Right hindlimb (tissue), 1 donor: ENCODE measurements around the gene C6orf47.

Experiments used
- DNase-seq: peaks from one replicate; pipeline ENCODE4 v3.0.0-alpha.2; 2018

The C6orf47 gene

DNA sequence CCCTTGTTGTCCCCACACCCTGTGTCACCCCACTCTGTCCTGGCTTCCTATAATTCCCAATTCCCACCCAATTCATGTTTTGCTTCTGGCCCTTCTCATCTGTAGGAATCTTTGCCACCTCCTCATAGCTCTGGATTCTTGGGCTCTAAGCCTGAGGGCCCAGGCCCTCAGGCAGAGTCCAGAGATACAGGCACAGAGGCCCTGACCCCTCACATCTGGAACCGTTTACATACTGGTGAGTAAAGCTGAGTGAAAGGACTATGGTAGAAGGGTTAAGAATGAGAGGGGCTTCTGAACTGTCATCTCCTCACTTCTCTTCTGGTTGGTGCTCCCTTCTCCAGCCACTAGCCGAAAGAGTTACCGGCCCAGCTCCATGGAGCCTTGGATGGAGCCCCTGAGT, 26.4 kb downstream of the C6orf47 start:
- DNase-seq = no peak

DNA sequence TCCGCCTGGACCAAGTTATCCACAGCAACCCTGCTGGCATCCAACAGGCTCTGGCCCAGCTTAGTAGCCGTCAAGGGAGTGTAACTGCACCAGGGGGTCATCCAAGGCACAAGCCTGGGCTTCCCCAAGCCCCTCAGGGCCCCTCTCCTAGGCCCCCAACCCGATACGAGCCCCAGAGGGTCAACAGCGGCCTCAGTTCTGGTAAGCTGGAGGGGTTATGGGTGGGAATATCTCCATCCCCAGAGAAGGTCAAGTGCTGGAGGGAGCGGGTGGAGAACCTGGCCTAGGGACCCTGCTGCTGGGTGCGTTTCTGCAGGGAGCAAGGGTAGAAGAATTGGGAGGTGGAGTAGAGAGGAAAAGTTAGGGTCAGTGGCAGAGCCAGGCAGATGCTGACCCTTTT, 27.1 kb downstream of the C6orf47 start:
- DNase-seq = no peak

DNA sequence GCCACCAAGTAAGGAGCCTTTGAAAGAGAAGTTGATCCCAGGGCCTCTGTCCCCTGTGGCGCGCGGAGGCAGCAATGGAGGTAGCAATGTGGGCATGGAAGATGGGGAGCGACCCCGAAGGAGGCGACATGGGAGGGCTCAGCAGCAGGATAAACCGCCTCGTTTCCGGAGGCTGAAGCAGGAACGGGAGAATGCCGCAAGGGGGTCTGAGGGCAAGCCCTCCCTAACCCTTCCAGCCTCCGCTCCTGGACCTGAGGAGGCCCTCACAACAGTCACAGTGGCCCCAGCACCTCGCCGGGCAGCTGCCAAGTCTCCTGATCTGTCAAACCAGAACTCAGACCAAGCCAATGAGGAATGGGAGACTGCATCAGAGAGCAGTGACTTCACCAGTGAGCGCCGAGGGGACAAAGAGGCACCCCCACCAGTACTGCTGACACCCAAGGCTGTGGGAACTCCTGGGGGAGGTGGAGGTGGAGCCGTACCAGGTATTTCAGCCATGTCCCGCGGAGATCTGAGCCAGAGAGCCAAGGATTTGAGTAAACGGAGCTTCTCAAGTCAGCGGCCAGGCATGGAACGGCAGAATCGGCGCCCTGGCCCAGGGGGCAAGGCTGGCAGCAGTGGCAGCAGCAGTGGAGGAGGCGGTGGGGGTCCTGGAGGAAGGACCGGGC, 28.2 kb downstream of the C6orf47 start:
- DNase-seq = no peak

DNA sequence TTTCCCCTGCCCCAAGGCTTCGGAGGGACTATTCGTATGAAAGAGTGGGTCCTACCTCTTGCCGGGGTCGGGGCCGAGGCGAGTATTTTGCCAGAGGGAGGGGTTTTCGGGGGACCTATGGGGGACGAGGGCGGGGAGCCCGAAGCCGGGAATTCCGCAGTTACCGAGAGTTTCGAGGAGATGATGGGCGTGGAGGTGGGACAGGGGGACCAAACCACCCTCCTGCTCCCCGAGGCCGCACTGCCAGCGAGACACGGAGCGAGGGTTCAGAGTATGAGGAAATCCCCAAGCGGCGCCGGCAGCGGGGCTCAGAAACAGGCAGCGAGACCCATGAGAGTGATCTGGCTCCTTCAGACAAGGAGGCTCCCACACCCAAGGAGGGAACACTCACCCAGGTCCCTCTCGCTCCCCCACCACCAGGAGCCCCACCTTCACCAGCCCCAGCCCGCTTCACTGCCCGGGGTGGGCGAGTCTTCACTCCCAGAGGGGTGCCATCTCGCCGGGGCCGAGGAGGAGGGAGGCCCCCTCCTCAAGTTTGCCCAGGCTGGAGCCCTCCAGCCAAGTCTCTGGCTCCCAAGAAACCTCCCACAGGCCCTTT, 28.8 kb downstream of the C6orf47 start:
- no peak for DNase-seq

DNA sequence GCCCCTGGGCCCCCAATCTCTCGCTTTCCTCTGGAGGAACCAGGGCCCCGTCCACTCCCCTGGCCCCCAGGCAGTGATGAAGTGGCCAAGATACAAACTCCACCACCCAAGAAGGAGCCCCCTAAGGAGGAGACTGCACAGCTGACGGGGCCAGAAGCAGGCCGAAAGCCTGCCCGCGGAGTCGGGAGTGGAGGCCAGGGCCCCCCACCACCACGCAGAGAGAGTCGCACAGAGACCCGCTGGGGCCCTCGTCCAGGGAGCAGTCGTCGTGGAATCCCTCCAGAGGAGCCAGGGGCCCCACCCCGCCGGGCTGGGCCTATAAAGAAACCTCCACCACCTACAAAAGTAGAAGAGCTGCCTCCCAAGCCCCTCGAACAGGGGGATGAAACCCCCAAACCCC, 29.4 kb downstream of the C6orf47 start:
- DNase-seq = peak; percentile 20

DNA sequence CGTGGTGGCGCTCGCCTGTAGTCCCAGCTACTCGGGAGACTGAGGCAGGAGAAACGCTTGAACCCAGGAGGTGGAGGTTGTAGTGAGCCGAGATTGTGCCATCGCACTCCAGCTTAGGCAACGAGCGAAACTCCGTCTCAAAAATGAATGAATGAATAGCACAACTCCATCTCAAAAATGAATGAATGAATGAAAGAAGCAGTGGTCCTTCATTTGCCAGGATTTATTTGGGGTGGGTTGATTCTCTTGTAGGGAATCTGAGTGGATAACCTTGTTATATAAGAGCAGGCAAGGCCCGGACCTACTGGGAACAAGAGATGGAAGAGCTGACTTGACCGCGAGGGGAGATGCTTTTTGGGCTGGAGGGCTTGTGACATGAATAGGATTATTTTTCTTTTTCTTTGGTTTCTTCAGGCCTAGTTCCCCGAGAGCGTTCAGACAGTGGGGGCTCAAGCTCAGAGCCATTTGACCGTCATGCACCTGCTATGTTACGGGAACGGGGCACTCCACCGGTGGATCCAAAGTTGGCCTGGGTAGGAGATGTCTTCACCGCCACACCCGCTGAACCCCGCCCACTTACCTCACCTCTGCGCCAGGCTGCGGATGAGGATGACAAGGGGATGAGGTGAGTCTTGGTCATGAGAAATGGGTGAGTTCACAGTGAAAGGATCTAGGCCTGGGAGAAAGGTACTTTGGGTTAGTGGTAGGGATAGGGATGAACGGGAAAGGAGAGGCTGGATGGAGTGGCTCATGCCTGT, 30.2 kb downstream of the C6orf47 start:
- peak; percentile 18 for DNase-seq

DNA sequence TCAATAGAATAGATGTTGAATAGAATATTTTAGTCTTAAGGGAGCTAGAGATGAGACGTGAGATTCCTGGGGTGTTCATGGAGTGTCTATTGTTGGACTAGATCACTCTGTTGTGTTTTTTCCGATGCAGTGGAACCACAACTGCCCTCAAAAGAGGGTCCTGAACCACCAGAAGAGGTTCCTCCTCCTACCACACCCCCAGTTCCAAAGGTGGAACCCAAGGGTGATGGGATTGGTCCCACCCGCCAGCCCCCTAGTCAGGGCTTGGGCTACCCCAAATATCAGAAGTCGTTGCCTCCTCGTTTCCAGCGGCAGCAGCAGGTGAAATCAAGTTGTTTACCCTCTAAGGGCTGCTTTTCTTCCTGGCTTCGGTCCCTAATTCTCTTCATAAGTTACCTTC, 31.6 kb downstream of the C6orf47 start:
- DNase-seq = peak; percentile 7

DNA sequence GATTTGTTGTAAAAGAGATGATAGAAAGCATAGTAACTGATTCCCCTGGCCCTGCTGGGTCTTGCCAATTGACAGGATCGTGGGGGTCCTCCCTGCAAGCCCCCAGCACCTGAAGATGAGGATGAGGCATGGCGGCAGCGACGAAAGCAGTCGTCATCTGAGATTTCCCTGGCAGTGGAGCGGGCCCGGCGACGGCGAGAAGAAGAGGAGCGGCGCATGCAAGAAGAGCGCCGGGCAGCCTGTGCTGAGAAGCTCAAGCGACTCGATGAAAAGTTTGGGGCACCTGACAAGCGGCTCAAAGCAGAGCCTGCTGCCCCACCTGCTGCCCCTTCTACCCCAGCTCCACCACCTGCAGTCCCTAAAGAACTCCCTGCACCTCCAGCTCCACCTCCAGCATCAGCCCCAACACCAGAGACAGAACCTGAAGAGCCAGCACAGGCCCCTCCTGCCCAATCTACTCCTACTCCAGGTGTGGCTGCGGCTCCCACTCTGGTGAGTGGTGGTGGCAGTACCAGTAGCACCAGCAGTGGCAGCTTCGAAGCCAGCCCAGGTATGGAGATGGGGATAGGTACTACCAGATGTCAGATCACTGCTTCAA, 32.8 kb downstream of the C6orf47 start:
- DNase-seq = peak; percentile 9

DNA sequence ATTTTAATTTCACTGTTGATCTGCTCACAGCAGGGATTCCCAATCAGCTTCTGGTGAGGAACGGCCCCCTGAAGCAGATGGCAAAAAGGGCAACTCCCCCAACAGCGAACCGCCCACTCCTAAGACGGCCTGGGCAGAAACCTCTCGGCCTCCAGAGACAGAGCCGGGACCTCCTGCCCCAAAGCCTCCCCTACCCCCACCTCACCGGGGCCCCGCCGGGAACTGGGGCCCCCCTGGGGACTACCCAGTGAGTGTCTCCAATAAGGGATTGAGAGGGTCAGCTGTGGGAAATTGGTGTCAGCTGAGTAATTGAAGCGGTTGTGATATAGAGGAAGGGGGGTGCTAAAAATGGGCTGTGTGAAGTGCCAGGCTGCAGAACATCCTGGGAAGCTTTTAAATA, 33.6 kb downstream of the C6orf47 start:
- DNase-seq = peak; percentile 19

DNA sequence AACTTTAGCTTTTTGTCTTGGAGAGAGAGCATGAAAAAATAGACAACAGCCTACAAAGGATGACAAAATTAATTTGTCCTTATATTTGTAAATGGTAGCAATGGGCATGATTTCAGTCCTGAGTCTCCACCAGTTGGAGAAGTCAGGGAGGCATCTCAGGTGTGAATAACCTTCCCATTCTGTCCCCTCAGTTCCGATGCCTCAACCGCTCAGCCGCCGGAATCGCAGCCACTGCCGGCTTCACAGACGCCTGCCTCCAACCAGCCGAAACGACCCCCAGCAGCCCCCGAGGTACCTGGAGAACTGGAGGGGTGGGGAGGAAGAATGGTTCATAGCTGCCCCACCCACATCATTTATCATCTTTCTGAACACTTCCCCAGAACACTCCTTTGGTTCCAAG, 36.5 kb downstream of the C6orf47 start:
- DNase-seq = no peak

DNA sequence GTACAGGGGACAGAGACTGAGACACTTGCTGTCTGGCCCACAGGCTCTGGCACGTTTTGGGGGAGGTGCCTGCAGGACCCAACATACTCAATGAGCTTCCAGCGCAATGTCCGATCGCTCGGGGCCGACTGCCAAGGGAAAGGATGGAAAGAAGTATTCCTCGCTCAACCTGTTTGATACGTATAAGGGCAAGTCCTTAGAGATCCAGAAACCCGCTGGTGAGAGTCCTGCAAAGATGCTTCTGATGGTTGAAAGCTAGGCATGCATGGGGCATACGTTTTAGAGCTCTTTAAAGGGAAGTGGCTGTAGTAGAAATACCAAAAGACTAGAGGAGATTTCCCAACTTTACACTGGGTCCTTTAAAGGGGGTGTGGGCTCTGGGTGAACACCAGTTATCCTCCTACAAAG, 37.9 kb downstream of the C6orf47 start:
- peak; percentile 24 for DNase-seq

DNA sequence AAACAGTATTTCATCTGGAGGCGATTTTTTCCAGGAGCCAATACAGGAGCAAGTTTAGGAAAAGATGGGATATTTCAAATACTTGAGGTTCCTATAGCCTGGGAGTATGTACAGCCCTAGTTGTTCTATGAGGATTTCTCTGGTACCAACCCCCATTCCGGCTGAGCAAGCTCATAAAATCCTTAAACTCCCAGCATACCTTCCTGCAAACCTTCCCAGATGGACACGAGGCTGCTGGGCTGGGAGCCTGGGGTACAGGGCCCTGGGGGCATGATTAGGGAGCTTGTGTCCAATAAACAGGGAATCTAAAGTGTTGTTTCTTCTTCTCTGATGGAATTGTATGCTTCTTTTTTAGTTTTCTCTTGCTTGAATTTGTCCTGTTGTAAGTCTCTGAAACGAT, 38.6 kb downstream of the C6orf47 start:
- DNase-seq = peak; percentile 11

DNA sequence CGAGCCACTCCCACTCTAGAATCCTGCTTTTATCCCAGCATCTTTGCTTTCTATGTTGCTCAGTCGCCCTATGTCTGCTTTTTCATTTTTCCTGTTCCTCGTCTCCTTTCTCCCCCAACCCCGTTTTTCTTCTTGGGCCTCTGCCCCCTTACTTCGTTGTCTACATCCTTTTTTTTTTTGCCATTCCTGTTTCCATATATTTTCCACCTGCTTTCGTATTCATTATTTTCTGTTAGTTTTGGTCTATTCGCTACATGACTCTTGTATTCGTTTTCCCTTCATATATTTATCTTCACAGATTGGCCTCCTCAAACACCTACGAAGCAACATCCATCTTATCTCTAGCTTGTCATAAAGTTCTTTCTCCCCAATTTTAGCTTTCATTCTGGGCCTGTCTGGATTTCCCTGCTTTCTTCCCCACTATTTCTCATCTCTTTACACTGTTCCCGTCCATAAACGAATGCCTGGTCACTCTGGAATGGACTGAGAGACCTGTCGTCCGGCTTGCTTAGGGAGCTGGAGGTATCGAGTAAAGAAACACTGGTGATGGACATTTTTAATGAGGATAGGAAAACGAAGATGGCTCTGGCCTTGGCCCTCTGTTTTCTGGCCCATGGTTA, 39.1 kb downstream of the C6orf47 start:
- peak; percentile 17 for DNase-seq

DNA sequence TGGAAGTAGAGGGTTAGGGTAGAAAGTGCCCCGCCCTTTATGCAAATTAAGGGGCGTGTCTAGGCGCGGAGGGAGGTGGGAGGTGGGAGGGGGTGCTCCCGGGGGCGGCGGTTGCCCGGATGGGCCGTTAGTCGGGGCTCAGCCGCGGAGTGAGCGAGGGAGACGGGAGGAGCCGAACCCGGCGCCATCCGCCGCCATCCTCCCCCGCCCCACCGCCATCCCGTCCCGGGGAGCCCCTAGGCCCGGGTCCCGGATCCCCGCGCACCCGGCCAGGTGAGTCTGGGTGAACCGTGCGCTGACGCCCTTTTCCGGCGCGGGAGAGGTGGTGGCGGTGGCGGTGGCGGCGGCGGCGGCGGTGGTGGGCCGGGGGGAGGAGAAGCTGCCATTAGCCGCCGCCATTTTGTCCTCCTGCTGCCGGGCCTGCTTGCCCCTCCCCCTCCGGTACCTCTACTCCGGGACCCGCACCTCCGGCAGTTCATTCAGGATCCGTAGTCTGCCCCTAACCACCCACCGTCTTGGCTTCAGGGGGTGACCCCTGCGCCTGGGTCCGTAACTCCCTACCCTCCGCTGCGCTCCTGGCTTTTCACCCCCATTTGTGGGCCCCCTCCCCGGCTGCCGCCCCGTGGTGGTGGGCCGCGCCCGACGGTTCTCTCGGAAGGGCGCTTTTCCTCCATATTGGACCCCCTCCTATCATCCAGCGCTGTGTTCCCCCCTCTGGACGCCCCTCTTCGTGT, 39.8 kb downstream of the C6orf47 start, which contains the start of gene PRRC2A:
Gene PRRC2A, plus strand, starts transcription at position 130 of the 734 bp plus-strand sequence. CDS start 2,075 bp downstream, outside the sequence.
- no peak for DNase-seq

DNA sequence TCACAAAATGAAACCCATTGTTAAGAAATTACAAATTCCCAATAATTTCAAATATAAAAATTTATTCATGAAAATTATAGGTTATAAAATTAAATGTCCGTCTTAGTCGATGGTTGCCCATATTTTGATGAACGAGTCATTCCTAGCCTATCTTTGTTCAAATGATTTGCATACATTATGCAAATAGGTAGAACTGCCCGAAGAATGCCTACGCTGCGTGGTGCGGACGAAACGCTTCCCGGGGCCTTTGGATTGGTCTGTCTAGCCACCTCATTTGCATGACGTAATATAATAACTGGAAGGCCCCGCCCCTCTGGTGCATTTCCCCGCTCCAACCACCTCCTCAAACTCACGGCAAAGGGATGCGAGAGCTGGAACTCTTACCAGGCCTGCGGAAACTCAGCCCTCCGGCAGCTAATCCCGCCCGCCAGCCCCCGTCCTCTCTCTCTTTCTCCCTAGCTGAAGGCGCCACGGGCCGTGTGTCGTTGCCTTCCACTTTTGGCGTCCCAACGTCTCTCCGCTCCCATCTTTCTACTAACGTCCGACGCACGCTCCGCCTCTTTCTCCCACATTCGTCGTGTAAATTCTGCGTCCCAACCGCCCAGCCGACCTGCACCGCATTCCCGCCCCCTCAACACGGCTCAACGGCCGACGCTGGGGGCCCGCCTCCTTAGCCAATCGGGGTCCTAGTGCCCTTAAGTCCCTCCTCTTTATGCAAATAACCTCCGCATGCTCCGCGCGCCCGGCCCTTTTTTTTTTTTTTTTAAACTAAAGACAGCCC, 40.6 kb downstream of the C6orf47 start:
- DNase-seq = peak; percentile 99

DNA sequence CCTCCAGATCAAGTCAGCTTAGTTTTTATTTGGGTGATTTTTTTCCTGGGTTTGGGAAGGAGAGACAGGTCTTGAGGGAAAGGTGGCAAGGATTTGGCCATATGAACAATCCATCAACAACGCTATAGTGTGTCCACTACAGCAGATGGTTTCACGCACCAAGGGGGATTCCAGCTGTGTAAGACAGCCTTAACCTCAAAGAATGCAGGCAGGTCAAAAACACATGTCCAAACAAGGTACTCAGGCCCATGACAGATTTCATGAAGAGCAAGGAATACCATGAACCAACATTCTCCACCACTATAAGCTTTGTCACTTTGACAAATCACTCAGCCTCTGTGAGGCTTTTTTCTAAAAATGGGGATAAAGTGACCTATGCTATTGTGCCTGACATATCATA, 43.6 kb downstream of the C6orf47 start:
- no peak for DNase-seq

DNA sequence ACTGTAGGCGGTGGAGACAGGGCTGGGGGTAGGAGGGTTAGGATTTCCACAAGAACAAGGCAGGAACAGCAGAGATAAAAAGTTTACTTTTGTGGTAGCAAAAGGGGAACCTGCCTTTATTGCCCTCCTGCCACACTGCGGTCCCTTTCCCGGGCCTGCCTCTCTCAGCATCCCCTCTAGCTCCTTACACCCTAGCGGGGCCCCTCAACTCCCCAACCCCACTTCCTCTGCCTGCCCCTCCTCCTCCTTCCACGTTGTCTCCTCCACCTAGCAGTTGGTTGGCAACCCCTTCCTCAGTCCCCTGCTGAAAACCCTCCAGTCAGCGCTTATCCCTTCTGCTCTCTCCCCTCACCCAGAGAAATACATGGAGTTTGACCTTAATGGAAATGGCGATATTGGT, 44.8 kb downstream of the C6orf47 start:
- no peak for DNase-seq

DNA sequence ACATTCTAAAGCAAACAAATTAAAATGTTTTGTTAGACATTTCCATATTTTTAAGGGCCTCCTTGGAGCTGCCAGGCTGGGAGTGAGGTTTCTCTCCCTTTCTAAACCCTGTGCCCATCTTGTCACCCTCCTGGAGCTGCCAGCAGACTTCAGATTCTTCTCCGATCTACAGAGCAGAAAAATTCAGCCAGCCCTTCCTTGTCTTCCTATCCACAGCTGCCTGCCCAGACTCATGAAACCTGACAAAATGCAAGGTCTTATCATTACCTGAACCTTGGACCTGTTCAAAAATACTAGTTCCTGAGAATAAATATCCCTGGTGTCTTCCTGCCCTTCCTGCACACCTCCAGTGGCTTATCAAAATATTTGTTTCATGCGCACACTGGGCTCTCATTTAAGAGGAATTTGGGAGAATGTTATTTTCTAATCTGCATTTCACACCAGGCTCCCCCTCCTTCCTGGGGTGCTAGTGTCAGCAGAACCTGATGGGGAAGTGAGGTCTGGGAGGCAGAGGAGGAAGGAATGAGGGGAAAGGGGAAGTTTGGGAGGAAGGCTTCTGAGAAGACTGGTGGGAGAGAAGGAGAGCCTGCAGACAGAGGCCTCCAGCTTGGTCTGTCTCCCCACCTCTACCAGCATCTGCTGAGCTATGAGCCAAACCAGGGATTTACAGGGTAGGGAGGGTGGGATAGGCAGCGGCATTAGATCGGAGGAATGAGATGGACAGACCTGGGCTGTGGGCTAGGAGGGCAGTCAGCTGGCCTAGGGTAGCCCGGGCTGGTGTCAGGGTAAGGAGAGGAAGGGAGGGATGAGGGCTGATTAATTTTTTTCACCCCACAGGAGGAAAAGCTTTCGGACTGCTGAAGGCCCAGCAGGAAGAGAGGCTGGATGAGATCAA, 45.6 kb downstream of the C6orf47 start, which contains the start of gene AIF1:
Gene AIF1, plus strand, starts transcription at position 551 of the 895 bp plus-strand sequence. Its CDS starts 96 bp downstream, at position 647.
- no peak for DNase-seq

DNA sequence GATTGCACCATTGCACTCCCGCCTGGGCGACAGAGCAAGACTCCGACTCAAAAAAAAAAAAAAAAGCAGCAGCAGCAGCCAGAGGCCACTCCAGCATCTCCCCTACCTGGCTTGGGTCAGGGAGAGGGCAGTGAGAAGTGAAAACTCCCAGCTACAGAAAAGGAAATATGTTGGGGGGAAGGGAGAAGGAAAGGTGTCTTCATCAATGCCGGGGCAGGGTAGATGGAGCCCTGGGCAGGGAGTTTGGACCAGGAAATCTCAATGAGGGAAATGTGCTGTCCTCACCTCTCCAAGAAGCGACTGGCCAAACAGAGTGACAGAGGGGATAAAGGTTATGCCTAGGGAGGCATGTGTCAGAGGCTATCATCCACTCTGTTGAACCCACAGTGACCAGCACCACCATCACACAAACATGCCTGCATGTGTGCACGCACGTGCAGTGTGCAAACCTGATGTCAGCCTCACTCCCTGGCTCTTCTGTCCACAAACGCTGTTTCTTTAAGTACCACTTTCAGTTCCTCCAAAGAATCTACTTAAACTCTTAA, 46.4 kb downstream of the C6orf47 start:
- no peak for DNase-seq

DNA sequence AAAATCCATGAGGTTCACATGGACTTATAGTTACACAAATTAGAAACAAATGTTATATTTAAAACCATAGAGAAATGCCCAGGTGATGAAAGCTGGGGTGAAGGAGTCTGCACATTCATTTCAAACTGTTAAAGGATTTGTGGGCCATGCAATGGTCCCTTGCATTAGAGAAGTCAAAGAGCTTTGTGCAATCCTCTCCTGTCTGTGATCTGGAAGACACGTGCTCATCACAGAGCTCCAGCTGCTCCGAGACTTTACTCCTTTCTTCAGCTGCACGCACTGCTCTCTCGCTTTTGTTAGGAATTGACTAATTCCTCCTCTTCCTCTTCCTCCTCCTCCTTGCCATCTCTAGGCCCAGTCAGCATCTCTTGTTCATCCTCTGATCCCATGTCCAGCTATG, 49.6 kb downstream of the C6orf47 start:
- DNase-seq = no peak
